NB4 (cell line): ENCODE results near the gene C3orf38.
A peak's percentile ranks its signal among the peaks of the same experiment; 100 is the strongest.

Experiments
- DNase-seq: peaks from one replicate; pipeline ENCODE4 v3.0.0; 2010; ENCODE audit warnings: low read depth
- H3K4me3 ChIP-seq: one replicate; pipeline ENCODE4 v1.5.1; 2011; ENCODE audit warnings: mild to moderate bottlenecking, low read depth, low read length, moderate library complexity
- CTCF ChIP-seq: IDR thresholded peaks from one replicate; pipeline ENCODE4 v1.5.1; 2012; ENCODE audit warnings: low read depth, low read length
- MAX ChIP-seq: IDR thresholded peaks from 2 replicates; pipeline ENCODE4 v1.6.1; 2011; ENCODE audit warnings: low read depth, low read length
- MYC ChIP-seq: IDR thresholded peaks from 2 replicates; pipeline ENCODE4 v1.6.1; 2011; ENCODE audit warnings: low read depth, low read length
- POLR2A ChIP-seq: IDR thresholded peaks from 2 replicates; pipeline ENCODE4 v1.6.1; 2011; ENCODE audit warnings: mild to moderate bottlenecking; ENCODE audit not compliant: insufficient read length; ENCODE audit errors: extremely low read depth

The C3orf38 gene

GRCh38 chr3:88189361-88189810 is 39.6 kb downstream of the C3orf38 start:
- no peak for DNase-seq
- TF ChIP-seq CTCF, result no peak
- no peak for TF ChIP-seq MYC
- no peak for TF ChIP-seq MAX
- no peak for TF ChIP-seq POLR2A
- H3K4me3 ChIP-seq, result no peak overlapping the region

GRCh38 chr3:88191872-88192409 is 42.2 kb downstream of the C3orf38 start:
- DNase-seq, result no peak
- no peak overlapping the region for H3K4me3 ChIP-seq
- TF ChIP-seq MYC, result no peak
- TF ChIP-seq POLR2A, result no peak
- TF ChIP-seq MAX, result no peak
- no peak for TF ChIP-seq CTCF

GRCh38 chr3:88192631-88193030 is 42.9 kb downstream of the C3orf38 start:
- DNase-seq, result no peak
- TF ChIP-seq CTCF (no peak), MAX (no peak), MYC (no peak), POLR2A (no peak)
- no peak overlapping the region for H3K4me3 ChIP-seq

- H3K4me3 ChIP-seq, result no peak overlapping the region
- DNase-seq, result no peak
- no peak for TF ChIP-seq CTCF
- no peak for TF ChIP-seq POLR2A
- no peak for TF ChIP-seq MAX
- no peak for TF ChIP-seq MYC
These were observed 46.2 kb downstream of the C3orf38 start for GRCh38 chr3:88195951-88196434.

GRCh38 chr3:88198121-88198520 is 48.4 kb downstream of the C3orf38 start:
- no peak overlapping the region for H3K4me3 ChIP-seq
- TF ChIP-seq MYC, result no peak
- no peak for TF ChIP-seq CTCF
- no peak for TF ChIP-seq POLR2A
- no peak for TF ChIP-seq MAX
- DNase-seq, result no peak

GRCh38 chr3:88203642-88204055 is 53.9 kb downstream of the C3orf38 start:
- TF ChIP-seq CTCF, result peak; percentile 74
- no peak for TF ChIP-seq MAX
- no peak overlapping the region for H3K4me3 ChIP-seq
- peak; percentile 63 for DNase-seq
